CD4-positive, alpha-beta memory T cell (primary cell): Measurements from ENCODE around the gene LRRC28. TPM values are rescaled to one million over a fixed set of nuclear protein-coding genes. Genes with fewer than 3 reads are reported as not detected.
"Not testable (repeated sequence)": the region's sequence is repeated elsewhere in the genome, so short reads cannot be mapped to it uniquely, and the experiment has no call there.

ENCODE experiments used
- CTCF ChIA-PET: fragments of 350-600 bp; sonication (Branson Sonifier 250); formaldehyde crosslinking; loops from one replicate; lab custom pipeline; 2021; ENCODE audit warnings: inconsistent platforms; ENCODE audit not compliant: partially characterized antibody; lab: Charles Lee
- POLR2A ChIA-PET: fragments of 350-600 bp; sonication (Branson Sonifier 250); formaldehyde crosslinking; loops from one replicate; lab custom pipeline; 2021; ENCODE audit not compliant: partially characterized antibody; lab: Charles Lee
- DNase-seq, 5 donors: peaks; one replicate each; pipeline versions ENCODE4 v3.0.0 to v3.0.0-alpha.2; 2020 to 2022; ENCODE audit warnings: mixed read lengths in 1 of 5
- H3K27ac ChIP-seq: one replicate; pipeline ENCODE4 v1.7.0; 2013; ENCODE audit warnings: low read depth, low read length
- H3K27me3 ChIP-seq: 2 replicates; pipeline ENCODE4 v1.7.0; 2013; ENCODE audit warnings: mild to moderate bottlenecking, low read length, moderate library complexity; ENCODE audit not compliant: insufficient read depth
- H3K36me3 ChIP-seq: 2 replicates; pipeline ENCODE4 v1.7.0; 2013; ENCODE audit warnings: mild to moderate bottlenecking, low read length, moderate library complexity; ENCODE audit not compliant: insufficient read depth
- H3K4me1 ChIP-seq: 2 replicates; pipeline ENCODE4 v1.7.0; 2013; ENCODE audit warnings: mild to moderate bottlenecking, low read length, moderate library complexity; ENCODE audit not compliant: insufficient read depth
- H3K4me3 ChIP-seq, 2 donors: one replicate each; pipeline ENCODE4 v1.7.0; 2013; ENCODE audit warnings: low read length in 2 of 2, mild to moderate bottlenecking in 1 of 2
- H3K9me3 ChIP-seq, 2 donors: one replicate each; pipeline ENCODE4 v1.7.0; 2013; ENCODE audit warnings: low read length in 2 of 2, control low read depth in 1 of 2; ENCODE audit not compliant: control insufficient read depth in 1 of 2
- H3K27ac Mint-ChIP-seq, 7 donors: one replicate each; pipeline ENCODE4 v1.8.0; 2020 to 2021; ENCODE audit warnings: mixed read lengths in 7 of 7, mild to moderate bottlenecking in 6 of 7, inconsistent platforms in 3 of 7, moderate library complexity in 3 of 7
- H3K27me3 Mint-ChIP-seq, 2 donors: one replicate each; pipeline ENCODE4 v1.8.0; 2020 to 2021; ENCODE audit warnings: mixed read lengths in 2 of 2
- H3K36me3 Mint-ChIP-seq, 2 donors: one replicate each; pipeline ENCODE4 v1.8.0; 2020 to 2021; ENCODE audit warnings: mixed read lengths in 2 of 2, inconsistent platforms in 1 of 2, mild to moderate bottlenecking in 1 of 2
- H3K4me1 Mint-ChIP-seq, 4 donors: one replicate each; pipeline ENCODE4 v1.8.0; 2020 to 2021; ENCODE audit warnings: mixed read lengths in 4 of 4, mild to moderate bottlenecking in 1 of 4
- H3K4me3 Mint-ChIP-seq, 8 donors: one replicate each; pipeline ENCODE4 v1.8.0; 2020 to 2021; ENCODE audit warnings: mixed read lengths in 8 of 8, mild to moderate bottlenecking in 7 of 8, moderate library complexity in 6 of 8, inconsistent platforms in 3 of 8
- H3K9me3 Mint-ChIP-seq, 8 donors: one replicate each; pipeline ENCODE4 v1.8.0; 2020 to 2021; ENCODE audit warnings: mixed read lengths in 8 of 8, mild to moderate bottlenecking in 5 of 8, inconsistent platforms in 3 of 8, moderate library complexity in 1 of 8
- intact Hi-C: fragments of 100-400 bp; cut with micrococcal nuclease; formaldehyde crosslinking; loops from one replicate; pipeline ENCODE4 v1.15.1; 2023
- polyA plus RNA-seq, 2 donors: library from polyadenylated mRNA; unstranded; fragments of 300-500 nt; fragmentation: Illumina TruSeq; gene quantifications; one replicate each; pipeline ENCODE4 v1.2.3, GENCODE V29; 2021
- total RNA-seq, 2 experiments: library from RNA; stranded (reverse); gene quantifications; one replicate each; pipeline ENCODE4 v1.2.3, GENCODE V29; 2021

LRRC28 gene
- total and polyA plus RNA-seq, 4 experiments from 2014 or later = 16.4 to 27.1 (median 19.2) TPM

GRCh38 chr15:99401216-99401615 is 149.9 kb downstream of the LRRC28 start:
- H3K27ac Mint-ChIP-seq = peak overlapping the region in 2 of 7 donors; percentile 46 to 73
- H3K36me3 ChIP-seq, DNase-seq, H3K9me3 Mint-ChIP-seq, H3K36me3 Mint-ChIP-seq, H3K4me1 ChIP-seq, POLR2A ChIA-PET, intact Hi-C loops, H3K9me3 ChIP-seq, CTCF ChIA-PET, H3K4me3 ChIP-seq, H3K27me3 Mint-ChIP-seq, H3K27me3 ChIP-seq, H3K4me1 Mint-ChIP-seq, H3K27ac ChIP-seq, H3K4me3 Mint-ChIP-seq: not testable (repeated sequence)

DNA sequence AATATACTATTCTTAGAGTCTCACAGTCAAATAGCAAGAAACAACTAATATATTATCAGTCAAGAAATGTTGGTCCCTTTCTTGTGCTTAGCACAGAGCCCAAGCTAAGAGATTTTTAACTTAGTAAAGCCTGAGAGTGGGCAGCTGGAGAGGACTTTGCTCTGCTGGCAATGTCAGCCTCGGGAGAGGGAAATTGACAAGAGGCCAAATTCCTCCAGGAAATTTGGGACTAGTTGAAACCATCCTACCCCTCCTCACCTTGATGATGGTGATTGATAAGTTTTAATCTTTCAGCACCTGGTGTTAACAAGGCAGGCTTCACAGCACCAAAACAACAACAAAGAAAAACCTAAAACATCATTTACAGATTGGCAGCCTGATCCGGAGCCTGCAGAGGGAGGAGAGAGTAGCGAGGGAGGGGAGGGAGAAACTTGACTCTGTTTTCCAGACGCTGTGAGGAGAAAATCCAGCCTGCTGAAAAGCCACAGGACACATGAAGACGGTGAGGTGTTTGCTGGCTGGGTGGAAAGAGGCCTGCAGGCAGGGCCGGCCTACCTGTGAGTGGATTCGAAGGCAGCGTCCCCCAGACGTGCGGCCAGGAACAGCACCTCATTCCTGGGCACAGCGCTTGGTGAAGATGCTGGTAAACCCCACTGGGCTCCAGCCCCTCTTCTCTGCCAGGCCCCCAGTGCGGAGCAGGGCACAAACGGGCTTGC is 150.9 kb downstream of the LRRC28 start:
- Mint-ChIP-seq H3K4me1 (no peaks in the 10 kb centered on the region), H3K4me3 (no peak overlapping the region), H3K9me3 (no peaks in the 10 kb centered on the region), H3K36me3 (no peaks in the 10 kb centered on the region), H3K27me3 (peaks cover 3 to 9% of the 10 kb centered on the region in 2 donors), H3K27ac (no peak overlapping the region)
- Histone ChIP-seq H3K4me3 (no peak overlapping the region), H3K27me3 (no peaks in the 10 kb centered on the region), H3K36me3 (no peaks in the 10 kb centered on the region), H3K27ac (no peak overlapping the region), H3K9me3 (no peaks in the 10 kb centered on the region), H3K4me1 (no peaks in the 10 kb centered on the region)
- CTCF ChIA-PET = no interaction called here
- no peak for DNase-seq
- intact Hi-C loops = no loop called here
- POLR2A ChIA-PET = no interaction called here

GRCh38 chr15:99403597-99403996 is 152.3 kb downstream of the LRRC28 start:
- no peak for DNase-seq
- intact Hi-C loops = no loop called here
- CTCF ChIA-PET = no interaction called here

GRCh38 chr15:99404454-99404853 is 153.2 kb downstream of the LRRC28 start:
- Mint-ChIP-seq H3K27ac (no peak overlapping the region), H3K36me3 (no peaks in the 10 kb centered on the region), H3K27me3 (peaks cover 3 to 6% of the 10 kb centered on the region in 2 donors), H3K4me1 (peaks cover 5 to 17% (median 6%) of the 10 kb centered on the region in 4 donors), H3K4me3 (no peak overlapping the region), H3K9me3 (no peaks in the 10 kb centered on the region)
- Histone ChIP-seq H3K27me3 (no peaks in the 10 kb centered on the region), H3K4me1 (peaks cover 8% of the 10 kb centered on the region), H3K9me3 (no peaks in the 10 kb centered on the region), H3K4me3 (no peak overlapping the region), H3K36me3 (no peaks in the 10 kb centered on the region), H3K27ac (no peak overlapping the region)
- intact Hi-C loops = no loop called here
- ChIA-PET CTCF (no interaction called here), POLR2A (no interaction called here)
- no peak for DNase-seq

More at GRCh38 chr15:99403597-99403996, 152.3 kb downstream of the LRRC28 start:
- Mint-ChIP-seq H3K9me3 (no peaks in the 10 kb centered on the region), H3K4me3 (no peak overlapping the region), H3K27ac (no peak overlapping the region), H3K36me3 (no peaks in the 10 kb centered on the region), H3K4me1 (peaks cover 0 to 11% (median under 1%) of the 10 kb centered on the region in 4 donors), H3K27me3 (peaks cover 3 to 9% of the 10 kb centered on the region in 2 donors)
- Histone ChIP-seq H3K4me1 (peaks cover 8% of the 10 kb centered on the region), H3K27ac (no peak overlapping the region), H3K36me3 (no peaks in the 10 kb centered on the region), H3K27me3 (no peaks in the 10 kb centered on the region), H3K4me3 (no peak overlapping the region), H3K9me3 (no peaks in the 10 kb centered on the region)
- POLR2A ChIA-PET = no interaction called here

- DNase-seq = no peak
- Mint-ChIP-seq H3K27ac (no peak overlapping the region), H3K27me3 (peaks cover 2 to 5% of the 10 kb centered on the region in 2 donors), H3K9me3 (no peaks in the 10 kb centered on the region), H3K4me1 (peaks cover 5 to 21% (median 6%) of the 10 kb centered on the region in 4 donors), H3K4me3 (no peak overlapping the region), H3K36me3 (no peaks in the 10 kb centered on the region)
- ChIA-PET POLR2A (no interaction called here), CTCF (interaction anchor here (2.5 kb wide), 1 partner anchor 62 kb away, joined by 7 read pairs; no protein-coding TSS in a partner anchor)
- H3K27me3 ChIP-seq = no peaks in the 10 kb centered on the region
- H3K36me3 ChIP-seq = no peaks in the 10 kb centered on the region
- intact Hi-C loops = no loop called here
- H3K4me3 ChIP-seq = no peak overlapping the region
- peaks cover 8% of the 10 kb centered on the region for H3K4me1 ChIP-seq
- H3K27ac ChIP-seq = no peak overlapping the region
- H3K9me3 ChIP-seq = no peaks in the 10 kb centered on the region
These were observed 154.8 kb downstream of the LRRC28 start for GRCh38 chr15:99406120-99406519.

- intact Hi-C loops = no loop called here
- no peaks in the 10 kb centered on the region for H3K36me3 Mint-ChIP-seq
- CTCF ChIA-PET = interaction anchor here (2.5 to 3.8 kb wide), 2 partner anchors 63 to 298 kb away, joined by 7 to 24 read pairs; no protein-coding TSS in a partner anchor
These were observed 155.6 kb downstream of the LRRC28 start for GRCh38 chr15:99406716-99407487.

GRCh38 chr15:99407716-99408115 is 156.4 kb downstream of the LRRC28 start:
- Histone ChIP-seq H3K9me3 (no peaks in the 10 kb centered on the region), H3K36me3 (no peaks in the 10 kb centered on the region), H3K4me1 (peaks cover 8% of the 10 kb centered on the region), H3K27me3 (no peaks in the 10 kb centered on the region), H3K27ac (no peak overlapping the region), H3K4me3 (no peak overlapping the region)
- no peak for DNase-seq
- peak overlapping the region in 1 of 7 donors; percentile 42 for H3K27ac Mint-ChIP-seq
- peaks cover 2 to 4% of the 10 kb centered on the region in 2 donors for H3K27me3 Mint-ChIP-seq
- no peaks in the 10 kb centered on the region for H3K9me3 Mint-ChIP-seq
- ChIA-PET CTCF (interaction anchor here (0.9 to 3.8 kb wide), 4 partner anchors 36 to 297 kb away, joined by 3 to 24 read pairs (median 6); no protein-coding TSS in a partner anchor), POLR2A (interaction anchor here (4.3 kb wide), 1 partner anchor 158 kb away, joined by 17 read pairs; the partner anchor contains the start of gene MEF2A)
- H3K4me1 Mint-ChIP-seq = peaks cover 5 to 21% (median 6%) of the 10 kb centered on the region in 4 donors
- H3K36me3 Mint-ChIP-seq = no peaks in the 10 kb centered on the region
- intact Hi-C loops = no loop called here
- H3K4me3 Mint-ChIP-seq = no peak overlapping the region

More at GRCh38 chr15:99406716-99407487, 155.6 kb downstream of the LRRC28 start:
- Mint-ChIP-seq H3K9me3 (no peaks in the 10 kb centered on the region), H3K4me3 (no peak overlapping the region), H3K27ac (peak overlapping the region in 1 of 7 donors; percentile 7), H3K4me1 (peaks cover 5 to 21% (median 6%) of the 10 kb centered on the region in 4 donors), H3K27me3 (peaks cover 2 to 4% of the 10 kb centered on the region in 2 donors)
- H3K27ac ChIP-seq = no peak overlapping the region
- no peak for DNase-seq
- no peaks in the 10 kb centered on the region for H3K9me3 ChIP-seq
- no peaks in the 10 kb centered on the region for H3K36me3 ChIP-seq
- POLR2A ChIA-PET = interaction anchor here (4.3 kb wide), 1 partner anchor 159 kb away, joined by 17 read pairs; the partner anchor contains the start of gene MEF2A
- H3K4me1 ChIP-seq = peaks cover 8% of the 10 kb centered on the region
- H3K4me3 ChIP-seq = no peak overlapping the region
- H3K27me3 ChIP-seq = no peaks in the 10 kb centered on the region
